Thyroid gland (tissue), 4 donors: ENCODE data around the gene POLR3B.
"Not testable (repeated sequence)": the region's sequence is repeated elsewhere in the genome, so short reads cannot be mapped to it uniquely, and the experiment has no call there.

ENCODE experiments used
- POLR2A ChIP-seq, 2 donors: fragments of 450-650 bp; IDR thresholded peaks; one replicate each; pipeline ENCODE4 v1.6.1; 2017; ENCODE audit warnings: antibody characterized with exemption in 2 of 2, mild to moderate bottlenecking in 2 of 2, moderate library complexity in 1 of 2
- TF ChIP-seq, protein P1 (sequence below), 6 experiments: fragments of 200-600 bp in 3 of 6; fragments of 450-650 bp in 3 of 6; sonication (generic) in 3 of 6; IDR thresholded peaks; one replicate each; pipeline ENCODE4 v1.5.1; 2016 to 2019; ENCODE audit warnings: antibody characterized with exemption in 6 of 6, mild to moderate bottlenecking in 2 of 6, inconsistent platforms in 1 of 6, moderate library complexity in 1 of 6

DNA sequence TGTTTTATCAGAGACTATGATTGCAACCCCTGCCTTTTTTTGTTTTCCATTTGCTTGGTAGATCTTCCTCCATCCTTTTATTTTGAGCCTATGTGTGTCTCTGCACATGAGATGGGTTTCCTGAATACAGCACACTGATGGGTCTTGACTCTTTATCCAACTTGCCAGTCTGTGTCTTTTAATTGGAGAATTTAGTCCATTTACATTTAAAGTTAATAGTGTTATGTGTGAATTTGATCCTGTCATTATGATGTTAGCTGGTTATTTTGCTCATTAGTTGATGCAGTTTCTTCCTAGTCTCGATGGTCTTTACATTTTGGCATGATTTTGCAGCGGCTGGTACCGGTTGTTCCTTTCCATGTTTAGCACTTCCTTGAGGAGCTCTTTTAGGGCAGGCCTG is 118.1 kb downstream of the POLR3B start:
- TF ChIP-seq, protein P1, sequence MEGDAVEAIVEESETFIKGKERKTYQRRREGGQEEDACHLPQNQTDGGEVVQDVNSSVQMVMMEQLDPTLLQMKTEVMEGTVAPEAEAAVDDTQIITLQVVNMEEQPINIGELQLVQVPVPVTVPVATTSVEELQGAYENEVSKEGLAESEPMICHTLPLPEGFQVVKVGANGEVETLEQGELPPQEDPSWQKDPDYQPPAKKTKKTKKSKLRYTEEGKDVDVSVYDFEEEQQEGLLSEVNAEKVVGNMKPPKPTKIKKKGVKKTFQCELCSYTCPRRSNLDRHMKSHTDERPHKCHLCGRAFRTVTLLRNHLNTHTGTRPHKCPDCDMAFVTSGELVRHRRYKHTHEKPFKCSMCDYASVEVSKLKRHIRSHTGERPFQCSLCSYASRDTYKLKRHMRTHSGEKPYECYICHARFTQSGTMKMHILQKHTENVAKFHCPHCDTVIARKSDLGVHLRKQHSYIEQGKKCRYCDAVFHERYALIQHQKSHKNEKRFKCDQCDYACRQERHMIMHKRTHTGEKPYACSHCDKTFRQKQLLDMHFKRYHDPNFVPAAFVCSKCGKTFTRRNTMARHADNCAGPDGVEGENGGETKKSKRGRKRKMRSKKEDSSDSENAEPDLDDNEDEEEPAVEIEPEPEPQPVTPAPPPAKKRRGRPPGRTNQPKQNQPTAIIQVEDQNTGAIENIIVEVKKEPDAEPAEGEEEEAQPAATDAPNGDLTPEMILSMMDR (IDR thresholded peaks at IDR 0.05) = not testable (repeated sequence)
- TF ChIP-seq POLR2A (IDR thresholded peaks at IDR 0.05) = not testable (repeated sequence)
